ENCODE measurements around the gene ZBTB32.
A peak's percentile ranks its signal among the peaks of the same experiment; 100 is the strongest.

The ZBTB32 gene

DNA sequence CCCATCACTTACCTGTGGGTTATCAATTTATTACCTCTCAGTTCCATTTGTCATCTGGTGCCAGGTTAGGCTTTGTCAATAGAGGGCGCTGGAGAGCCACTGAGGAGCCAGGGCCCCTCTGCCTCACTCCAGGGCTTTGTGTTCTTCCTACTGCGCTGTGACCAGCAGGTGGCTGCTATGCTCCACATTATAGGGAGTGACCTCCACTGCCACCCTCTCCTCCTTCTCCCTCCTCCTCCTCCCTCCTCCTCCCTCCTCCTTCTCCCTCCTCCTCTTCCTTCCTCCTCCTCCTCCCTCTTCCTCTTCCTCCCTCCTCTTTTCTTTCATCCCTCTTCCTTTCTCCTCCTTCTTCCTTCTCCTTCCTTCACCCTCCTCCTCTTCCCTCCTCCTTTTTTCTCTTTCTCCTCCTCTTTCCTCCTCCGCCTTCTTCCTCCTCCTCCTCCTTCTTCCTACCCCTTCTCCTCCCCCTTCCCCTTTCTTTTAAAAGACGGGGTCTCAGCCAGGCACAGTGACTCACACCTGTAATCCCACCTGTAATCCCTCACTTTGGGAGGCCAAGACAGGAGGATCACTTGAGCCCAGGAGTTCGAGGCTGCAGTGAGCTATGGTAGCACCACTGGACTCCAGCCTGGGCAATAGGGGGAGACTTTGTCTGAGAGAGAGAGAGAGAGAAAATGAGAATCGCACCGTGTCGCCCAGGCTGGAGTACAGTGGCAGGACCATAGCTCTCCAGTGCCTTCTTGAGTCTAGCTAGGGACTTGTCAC is 10.3 kb upstream of the ZBTB32 start (continued):
- TF ChIP-seq, protein P1, sequence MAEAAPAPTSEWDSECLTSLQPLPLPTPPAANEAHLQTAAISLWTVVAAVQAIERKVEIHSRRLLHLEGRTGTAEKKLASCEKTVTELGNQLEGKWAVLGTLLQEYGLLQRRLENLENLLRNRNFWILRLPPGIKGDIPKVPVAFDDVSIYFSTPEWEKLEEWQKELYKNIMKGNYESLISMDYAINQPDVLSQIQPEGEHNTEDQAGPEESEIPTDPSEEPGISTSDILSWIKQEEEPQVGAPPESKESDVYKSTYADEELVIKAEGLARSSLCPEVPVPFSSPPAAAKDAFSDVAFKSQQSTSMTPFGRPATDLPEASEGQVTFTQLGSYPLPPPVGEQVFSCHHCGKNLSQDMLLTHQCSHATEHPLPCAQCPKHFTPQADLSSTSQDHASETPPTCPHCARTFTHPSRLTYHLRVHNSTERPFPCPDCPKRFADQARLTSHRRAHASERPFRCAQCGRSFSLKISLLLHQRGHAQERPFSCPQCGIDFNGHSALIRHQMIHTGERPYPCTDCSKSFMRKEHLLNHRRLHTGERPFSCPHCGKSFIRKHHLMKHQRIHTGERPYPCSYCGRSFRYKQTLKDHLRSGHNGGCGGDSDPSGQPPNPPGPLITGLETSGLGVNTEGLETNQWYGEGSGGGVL (tag by site-specific recombination; IDR thresholded peaks at IDR 0.05) = peak; percentile 100
- peak; percentile 47 for TF ChIP-seq PRDM1 (tag by site-specific recombination; IDR thresholded peaks at IDR 0.05)
- TF ChIP-seq ZNF426 (tag by site-specific recombination; IDR thresholded peaks at IDR 0.05) = no peak
- TF ChIP-seq ZNF354C (tag by site-specific recombination; IDR thresholded peaks at IDR 0.05; ENCODE audit: borderline replicate concordance, low read depth) = no peak
- TF ChIP-seq, protein P2, sequence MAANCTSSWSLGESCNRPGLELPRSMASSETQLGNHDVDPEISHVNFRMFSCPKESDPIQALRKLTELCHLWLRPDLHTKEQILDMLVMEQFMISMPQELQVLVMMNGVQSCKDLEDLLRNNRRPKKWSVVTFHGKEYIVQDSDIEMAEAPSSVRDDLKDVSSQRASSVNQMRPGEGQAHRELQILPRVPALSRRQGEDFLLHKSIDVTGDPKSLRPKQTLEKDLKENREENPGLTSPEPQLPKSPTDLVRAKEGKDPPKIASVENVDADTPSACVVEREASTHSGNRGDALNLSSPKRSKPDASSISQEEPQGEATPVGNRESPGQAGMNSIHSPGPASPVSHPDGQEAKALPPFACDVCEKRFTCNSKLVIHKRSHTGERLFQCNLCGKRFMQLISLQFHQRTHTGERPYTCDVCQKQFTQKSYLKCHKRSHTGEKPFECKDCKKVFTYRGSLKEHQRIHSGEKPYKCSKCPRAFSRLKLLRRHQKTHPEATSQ (tag by site-specific recombination; IDR thresholded peaks at IDR 0.05) = 0 out of 2 replicates have a peak, but pooled peaks have one; percentile 30
- TF ChIP-seq, protein P3, sequence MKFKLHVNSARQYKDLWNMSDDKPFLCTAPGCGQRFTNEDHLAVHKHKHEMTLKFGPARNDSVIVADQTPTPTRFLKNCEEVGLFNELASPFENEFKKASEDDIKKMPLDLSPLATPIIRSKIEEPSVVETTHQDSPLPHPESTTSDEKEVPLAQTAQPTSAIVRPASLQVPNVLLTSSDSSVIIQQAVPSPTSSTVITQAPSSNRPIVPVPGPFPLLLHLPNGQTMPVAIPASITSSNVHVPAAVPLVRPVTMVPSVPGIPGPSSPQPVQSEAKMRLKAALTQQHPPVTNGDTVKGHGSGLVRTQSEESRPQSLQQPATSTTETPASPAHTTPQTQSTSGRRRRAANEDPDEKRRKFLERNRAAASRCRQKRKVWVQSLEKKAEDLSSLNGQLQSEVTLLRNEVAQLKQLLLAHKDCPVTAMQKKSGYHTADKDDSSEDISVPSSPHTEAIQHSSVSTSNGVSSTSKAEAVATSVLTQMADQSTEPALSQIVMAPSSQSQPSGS (tag by site-specific recombination; IDR thresholded peaks at IDR 0.05; ENCODE audit: low read depth) = no peak
- peak; percentile 99 for TF ChIP-seq ZSCAN30 (tag by site-specific recombination; IDR thresholded peaks at IDR 0.05)
- TF ChIP-seq ZNF571 (tag by site-specific recombination; IDR thresholded peaks at IDR 0.05) = no peak
- TF ChIP-seq, protein P4, sequence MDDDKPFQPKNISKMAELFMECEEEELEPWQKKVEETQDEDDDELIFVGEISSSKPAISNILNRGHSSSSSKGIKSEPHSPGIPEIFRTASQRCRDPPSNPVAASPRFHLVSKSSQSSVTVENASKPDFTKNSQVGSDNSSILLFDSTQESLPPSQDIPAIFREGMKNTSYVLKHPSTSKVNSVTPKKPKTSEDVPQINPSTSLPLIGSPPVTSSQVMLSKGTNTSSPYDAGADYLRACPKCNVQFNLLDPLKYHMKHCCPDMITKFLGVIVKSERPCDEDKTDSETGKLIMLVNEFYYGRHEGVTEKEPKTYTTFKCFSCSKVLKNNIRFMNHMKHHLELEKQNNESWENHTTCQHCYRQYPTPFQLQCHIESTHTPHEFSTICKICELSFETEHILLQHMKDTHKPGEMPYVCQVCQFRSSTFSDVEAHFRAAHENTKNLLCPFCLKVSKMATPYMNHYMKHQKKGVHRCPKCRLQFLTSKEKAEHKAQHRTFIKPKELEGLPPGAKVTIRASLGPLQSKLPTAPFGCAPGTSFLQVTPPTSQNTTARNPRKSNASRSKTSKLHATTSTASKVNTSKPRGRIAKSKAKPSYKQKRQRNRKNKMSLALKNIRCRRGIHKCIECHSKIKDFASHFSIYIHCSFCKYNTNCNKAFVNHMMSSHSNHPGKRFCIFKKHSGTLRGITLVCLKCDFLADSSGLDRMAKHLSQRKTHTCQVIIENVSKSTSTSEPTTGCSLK (tag by site-specific recombination; IDR thresholded peaks at IDR 0.05) = no peak
- TF ChIP-seq ZNF585B (tag by site-specific recombination; IDR thresholded peaks at IDR 0.05) = no peak
- peak; percentile 81; the same call in 1 of the 2 replicates for TF ChIP-seq ZNF514 (tag by site-specific recombination; IDR thresholded peaks at IDR 0.05)
- peak; percentile 56; the same call in 1 of the 2 replicates for TF ChIP-seq ZBTB7A (tag by site-specific recombination; IDR thresholded peaks at IDR 0.05; ENCODE audit: low read depth)
- TF ChIP-seq ZNF112 (tag by site-specific recombination; IDR thresholded peaks at IDR 0.05) = no peak
- TF ChIP-seq ZNF660 (tag by site-specific recombination; IDR thresholded peaks at IDR 0.05) = peak; percentile 99
- TF ChIP-seq, protein P5, sequence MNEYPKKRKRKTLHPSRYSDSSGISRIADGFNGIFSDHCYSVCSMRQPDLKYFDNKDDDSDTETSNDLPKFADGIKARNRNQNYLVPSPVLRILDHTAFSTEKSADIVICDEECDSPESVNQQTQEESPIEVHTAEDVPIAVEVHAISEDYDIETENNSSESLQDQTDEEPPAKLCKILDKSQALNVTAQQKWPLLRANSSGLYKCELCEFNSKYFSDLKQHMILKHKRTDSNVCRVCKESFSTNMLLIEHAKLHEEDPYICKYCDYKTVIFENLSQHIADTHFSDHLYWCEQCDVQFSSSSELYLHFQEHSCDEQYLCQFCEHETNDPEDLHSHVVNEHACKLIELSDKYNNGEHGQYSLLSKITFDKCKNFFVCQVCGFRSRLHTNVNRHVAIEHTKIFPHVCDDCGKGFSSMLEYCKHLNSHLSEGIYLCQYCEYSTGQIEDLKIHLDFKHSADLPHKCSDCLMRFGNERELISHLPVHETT (tag by site-specific recombination; IDR thresholded peaks at IDR 0.05) = peak; percentile 66
- peak; percentile 86; the same call in 1 of the 2 replicates for TF ChIP-seq ZNF239 (tag by site-specific recombination; IDR thresholded peaks at IDR 0.05)
- TF ChIP-seq PRDM10 (tag by site-specific recombination; IDR thresholded peaks at IDR 0.05) = no peak
- TF ChIP-seq ZNF837 (tag by site-specific recombination; IDR thresholded peaks at IDR 0.05) = no peak
- TF ChIP-seq, protein P6, sequence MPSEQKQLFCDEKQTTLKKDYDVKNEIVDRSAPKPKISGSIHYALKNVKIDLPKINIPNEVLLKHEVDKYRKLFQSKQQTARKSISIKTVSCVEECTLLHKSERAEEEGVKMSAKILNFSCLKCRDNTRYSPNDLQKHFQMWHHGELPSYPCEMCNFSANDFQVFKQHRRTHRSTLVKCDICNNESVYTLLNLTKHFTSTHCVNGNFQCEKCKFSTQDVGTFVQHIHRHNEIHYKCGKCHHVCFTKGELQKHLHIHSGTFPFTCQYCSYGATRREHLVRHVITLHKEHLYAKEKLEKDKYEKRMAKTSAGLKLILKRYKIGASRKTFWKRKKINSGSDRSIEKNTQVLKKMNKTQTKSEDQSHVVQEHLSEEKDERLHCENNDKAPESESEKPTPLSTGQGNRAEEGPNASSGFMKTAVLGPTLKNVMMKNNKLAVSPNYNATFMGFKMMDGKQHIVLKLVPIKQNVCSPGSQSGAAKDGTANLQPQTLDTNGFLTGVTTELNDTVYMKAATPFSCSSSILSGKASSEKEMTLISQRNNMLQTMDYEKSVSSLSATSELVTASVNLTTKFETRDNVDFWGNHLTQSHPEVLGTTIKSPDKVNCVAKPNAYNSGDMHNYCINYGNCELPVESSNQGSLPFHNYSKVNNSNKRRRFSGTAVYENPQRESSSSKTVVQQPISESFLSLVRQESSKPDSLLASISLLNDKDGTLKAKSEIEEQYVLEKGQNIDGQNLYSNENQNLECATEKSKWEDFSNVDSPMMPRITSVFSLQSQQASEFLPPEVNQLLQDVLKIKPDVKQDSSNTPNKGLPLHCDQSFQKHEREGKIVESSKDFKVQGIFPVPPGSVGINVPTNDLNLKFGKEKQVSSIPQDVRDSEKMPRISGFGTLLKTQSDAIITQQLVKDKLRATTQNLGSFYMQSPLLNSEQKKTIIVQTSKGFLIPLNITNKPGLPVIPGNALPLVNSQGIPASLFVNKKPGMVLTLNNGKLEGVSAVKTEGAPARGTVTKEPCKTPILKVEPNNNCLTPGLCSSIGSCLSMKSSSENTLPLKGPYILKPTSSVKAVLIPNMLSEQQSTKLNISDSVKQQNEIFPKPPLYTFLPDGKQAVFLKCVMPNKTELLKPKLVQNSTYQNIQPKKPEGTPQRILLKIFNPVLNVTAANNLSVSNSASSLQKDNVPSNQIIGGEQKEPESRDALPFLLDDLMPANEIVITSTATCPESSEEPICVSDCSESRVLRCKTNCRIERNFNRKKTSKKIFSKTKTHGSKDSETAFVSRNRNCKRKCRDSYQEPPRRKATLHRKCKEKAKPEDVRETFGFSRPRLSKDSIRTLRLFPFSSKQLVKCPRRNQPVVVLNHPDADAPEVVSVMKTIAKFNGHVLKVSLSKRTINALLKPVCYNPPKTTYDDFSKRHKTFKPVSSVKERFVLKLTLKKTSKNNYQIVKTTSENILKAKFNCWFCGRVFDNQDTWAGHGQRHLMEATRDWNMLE (tag by site-specific recombination; conservative IDR thresholded peaks at IDR 0.05; ENCODE audit: low read depth) = no peak
- peak; percentile 49; the same call in 1 of the 2 replicates for TF ChIP-seq ZNF394 (tag by site-specific recombination; IDR thresholded peaks at IDR 0.05; ENCODE audit: borderline replicate concordance)

Measured in HEK293 (cell line).